Measurements from ENCODE around the gene GNAS.
A peak's percentile ranks its signal among the peaks of the same experiment; 100 is the strongest.

GNAS gene

DNA sequence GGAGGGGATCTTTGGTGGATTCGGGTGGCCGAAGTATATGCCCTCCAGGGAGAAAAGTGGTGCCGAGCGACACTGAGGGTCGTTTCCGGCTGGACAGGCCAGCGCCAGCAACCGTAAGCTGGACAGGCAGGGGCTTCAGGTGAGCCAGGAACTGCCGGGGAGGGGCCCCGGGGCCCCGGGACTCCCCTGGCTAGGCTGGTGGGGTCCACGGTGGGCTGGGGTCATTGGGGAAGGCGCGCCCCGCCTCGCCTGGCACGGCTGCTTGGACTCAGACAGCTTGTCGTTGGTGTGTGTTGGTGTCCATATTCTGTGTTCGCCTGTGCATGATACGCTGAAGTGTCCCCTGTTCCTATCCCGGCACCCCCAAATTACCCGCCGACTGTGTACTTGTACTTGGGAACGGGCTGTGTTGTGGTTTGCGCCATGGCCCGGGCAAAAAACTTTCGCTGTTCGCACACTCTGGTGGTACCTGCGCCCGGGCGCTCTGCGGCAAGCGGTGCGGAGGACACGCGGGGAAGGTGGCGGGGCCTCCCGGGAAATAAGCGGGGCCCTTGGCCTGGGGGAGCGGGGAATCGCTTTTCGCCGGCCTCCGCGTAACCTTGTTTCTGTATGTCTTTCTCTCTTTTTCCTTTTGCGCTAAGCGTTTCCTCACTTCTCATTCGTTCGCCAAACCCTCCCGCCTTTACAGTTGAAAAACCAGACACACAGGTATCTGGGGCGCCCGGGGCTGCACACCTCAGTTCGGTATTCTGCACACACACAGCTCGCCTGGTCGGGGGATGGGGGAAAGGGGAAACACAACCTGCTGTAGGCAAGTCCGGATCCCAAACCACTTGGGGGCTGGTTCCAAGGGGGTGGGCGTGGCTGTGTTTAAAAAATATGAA is 3.2 kb downstream of the GNAS start:
- DNase-seq = no peak

- DNase-seq = no peak
These were observed 10.7 kb downstream of the GNAS start for GRCh38 chr20:58863044-58863790.

GRCh38 chr20:58864346-58864745 is 11.8 kb downstream of the GNAS start:
- DNase-seq = no peak

- DNase-seq = no peak
These were observed 13.3 kb downstream of the GNAS start for GRCh38 chr20:58865843-58866242.

DNA sequence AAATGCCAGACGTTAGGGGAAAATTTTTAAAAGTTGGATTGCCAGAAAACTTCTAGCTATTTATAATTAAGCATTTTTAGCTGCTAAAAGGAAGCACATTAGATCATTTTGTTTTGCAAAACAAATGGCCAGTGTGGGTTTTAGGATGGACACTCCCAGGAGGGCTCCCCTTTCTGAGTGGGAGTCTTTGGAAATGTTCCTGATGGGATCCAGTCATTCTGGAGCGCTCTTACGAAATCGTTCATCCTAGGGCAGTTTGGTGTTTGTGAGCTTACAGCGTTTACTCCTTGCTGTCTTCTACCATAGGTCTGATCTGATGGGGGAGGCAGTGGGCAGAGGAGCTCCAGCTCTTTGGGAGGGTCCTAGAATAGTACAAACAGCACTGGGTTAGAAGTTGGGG is 14.7 kb downstream of the GNAS start:
- no peak for DNase-seq

GRCh38 chr20:58868795-58869194 is 16.3 kb downstream of the GNAS start:
- peak; percentile 22 for DNase-seq

DNA sequence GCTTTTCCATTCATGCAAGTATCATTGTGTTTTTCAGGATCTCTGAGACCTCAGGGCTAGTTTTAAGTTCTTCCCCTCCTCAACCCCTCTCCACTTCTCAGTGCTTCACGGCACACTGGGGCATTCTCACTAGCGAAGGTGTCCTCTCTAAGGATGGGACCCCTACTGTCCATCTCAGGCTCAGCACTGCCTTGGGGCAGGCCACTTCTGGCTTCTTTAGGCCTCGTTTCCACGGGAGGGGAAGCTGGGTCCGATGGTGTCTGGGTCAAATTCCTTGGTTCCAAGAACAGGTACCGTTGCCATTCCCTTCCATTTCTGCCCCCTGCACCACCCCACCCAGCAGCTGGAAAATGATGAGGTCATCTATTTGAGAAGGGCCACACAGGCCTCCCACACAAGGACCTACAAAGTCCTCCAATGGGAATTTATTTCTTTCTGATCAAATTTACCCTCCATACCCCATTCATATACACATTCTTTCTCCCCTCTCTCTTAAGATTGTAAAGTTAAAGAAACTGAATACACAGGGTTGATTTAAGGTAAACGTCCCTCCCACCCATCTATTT is 17.2 kb downstream of the GNAS start:
- DNase-seq = no peak

- peak; percentile 33 for DNase-seq
These were observed 17.9 kb downstream of the GNAS start for GRCh38 chr20:58870293-58871014.

- no peak for DNase-seq
These were observed 19.1 kb downstream of the GNAS start for GRCh38 chr20:58871533-58872102.

DNA sequence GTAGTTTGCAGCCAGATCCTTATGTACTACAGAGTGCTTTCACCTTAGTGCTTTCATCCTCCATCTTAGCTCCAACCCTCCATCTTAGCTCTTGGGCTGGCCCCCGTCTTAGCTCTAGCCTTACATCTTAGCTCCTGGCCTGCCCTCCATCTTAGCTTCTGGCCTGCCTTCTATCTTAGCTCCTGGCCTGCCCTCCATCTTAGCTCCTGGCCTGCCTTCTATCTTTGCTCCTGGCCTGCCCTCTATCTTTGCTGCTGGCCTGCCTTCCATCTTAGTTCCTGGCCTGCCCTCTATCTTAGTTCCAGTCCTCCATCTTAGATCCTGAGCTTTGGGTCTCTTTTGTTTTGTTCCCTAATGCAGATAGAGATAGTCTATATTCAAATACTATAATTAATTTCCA is 22.0 kb downstream of the GNAS start:
- DNase-seq = no peak

GRCh38 chr20:58875111-58875510 is 22.6 kb downstream of the GNAS start:
- DNase-seq = no peak

GRCh38 chr20:58875541-58876134 is 23.1 kb downstream of the GNAS start:
- peak; percentile 35 for DNase-seq

DNA sequence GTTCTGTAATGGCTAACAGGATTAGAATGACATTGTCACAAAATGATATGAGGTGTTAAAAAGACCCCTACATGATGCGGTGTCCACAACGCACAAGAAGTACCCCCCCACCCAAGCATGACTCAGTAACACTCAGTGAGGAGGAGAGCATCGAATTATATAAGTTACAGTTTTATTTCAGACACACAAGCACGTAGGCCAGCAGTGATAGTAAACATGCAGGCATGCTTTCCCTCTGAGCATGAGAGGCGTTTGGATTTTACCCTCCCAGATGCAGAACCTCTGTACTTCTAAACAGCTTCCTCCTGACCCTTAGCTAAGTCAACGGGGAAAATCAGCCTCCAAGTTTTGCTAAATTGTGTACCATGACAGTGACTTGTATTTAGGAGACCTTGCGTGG is 23.9 kb downstream of the GNAS start:
- DNase-seq = peak; percentile 44

DNA sequence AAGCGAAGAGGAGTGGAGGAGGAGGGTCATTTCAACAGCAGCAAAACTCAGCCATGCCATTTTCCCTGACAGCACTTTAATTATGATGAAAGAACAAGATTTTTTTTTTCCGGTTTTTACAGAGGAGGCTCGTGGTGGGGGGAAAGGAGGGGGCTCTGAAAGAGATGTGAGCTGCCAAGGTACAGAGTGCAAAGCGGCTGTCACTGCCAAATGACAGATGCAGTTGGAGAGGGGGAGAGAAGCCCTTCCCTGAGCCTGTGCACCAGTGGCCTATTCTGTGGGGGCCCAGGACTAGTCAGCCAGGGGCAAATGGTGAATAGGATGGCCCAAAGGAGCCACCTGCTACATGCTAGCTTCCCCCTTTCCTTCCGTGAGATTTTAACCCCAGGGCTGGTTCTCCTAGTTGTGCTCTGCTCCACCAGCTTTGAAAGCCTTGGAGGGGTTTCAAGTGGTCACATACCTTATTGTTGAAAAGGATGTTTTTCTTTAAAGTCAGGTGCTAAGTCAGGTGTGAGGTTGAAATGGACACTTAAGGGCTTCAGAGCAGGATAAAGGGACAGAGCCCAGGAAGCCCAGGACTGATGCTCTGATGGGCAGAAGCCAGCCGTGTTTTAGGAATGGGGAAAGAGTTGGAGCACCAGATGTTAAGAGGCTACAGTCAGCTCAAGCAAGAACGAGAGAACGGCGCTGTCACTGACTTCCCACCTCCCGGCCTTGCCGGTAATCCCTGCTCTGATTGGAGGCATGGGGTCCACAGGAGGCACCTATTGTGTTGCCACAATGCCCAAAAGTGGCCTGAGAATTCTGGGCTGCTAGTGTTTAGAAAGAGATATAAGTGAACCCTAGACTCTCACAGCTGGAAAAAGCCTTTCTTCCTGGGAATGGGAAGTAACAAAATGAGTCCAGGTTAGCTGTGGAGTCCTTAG is 24.8 kb downstream of the GNAS start:
- DNase-seq = peak; percentile 85

- peak; percentile 33 for DNase-seq
These were observed 25.5 kb downstream of the GNAS start for GRCh38 chr20:58877976-58878360.

DNA sequence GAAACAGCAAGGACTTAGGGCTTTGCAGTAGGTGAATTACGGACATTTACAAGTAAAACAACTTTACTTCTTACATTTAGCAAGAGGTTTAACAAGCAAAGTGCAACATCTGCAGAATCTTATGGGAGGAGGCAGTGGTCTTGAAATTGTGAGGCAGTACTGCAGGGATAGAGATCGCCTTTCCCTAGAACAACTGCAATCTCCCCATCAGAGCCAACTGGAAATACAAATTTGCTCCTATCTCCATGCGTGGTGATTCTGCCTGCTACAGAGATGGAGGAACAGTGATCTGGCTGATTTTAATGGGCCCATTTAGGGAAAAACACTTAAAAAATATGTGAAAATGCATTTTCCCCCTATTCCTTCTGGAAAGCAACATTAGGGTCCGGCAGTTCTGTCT is 25.9 kb downstream of the GNAS start:
- DNase-seq = no peak

DNA sequence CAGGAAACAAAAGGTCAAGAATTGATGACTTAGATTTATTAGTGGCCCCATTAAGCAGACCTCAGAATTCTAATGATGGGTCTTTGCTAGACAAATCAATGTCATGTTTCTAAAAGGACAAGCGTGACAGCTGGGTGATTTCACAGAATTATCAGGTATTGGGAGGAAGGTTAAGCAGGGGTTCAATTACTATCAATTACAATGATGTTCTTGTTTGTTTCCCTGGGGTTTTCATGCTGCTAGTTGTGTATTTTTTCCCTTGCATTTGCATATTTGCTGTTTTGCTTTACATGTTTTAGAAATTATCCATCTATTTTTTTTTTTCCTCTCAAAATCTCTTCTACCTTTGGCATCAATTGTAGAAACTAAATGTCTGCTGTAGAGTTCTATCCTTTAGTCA is 27.9 kb downstream of the GNAS start:
- DNase-seq = no peak

DNA sequence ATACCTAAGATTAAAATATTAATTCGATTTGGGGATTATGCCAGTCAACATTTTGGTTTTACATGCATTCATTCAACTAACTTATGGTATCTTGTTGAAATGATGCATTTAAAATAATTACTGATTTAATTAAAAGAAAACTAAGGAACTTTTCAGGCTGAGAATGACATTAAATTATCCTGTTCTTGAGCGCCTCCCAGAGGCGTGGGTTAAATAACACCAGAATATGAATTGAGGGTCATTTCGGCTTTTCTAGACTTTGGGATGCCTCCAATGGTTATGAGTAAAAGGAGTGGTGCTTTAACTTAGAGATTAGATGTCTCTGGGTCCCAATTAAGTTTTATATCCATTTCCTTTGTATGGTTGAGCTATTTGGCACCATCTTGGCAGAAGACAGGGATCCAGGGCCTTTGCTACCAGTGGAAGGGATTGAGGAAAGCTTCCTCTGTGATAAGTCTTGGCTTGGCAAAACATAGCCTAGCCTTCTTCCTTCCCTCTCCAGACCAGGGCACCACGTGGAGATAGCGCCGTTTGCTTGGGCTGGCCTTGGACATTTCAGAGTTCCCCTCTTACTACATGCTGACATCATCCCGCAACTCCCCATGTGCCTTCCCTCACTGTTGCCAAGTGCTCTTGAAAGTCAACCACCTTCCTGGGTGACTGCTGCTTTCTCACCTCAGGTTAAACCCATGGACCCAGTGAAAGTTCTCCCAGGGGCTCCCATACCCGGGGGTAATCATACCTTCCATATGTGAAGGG is 28.7 kb downstream of the GNAS start:
- DNase-seq = no peak

GRCh38 chr20:58882704-58883089 is 30.2 kb downstream of the GNAS start:
- no peak for DNase-seq

DNA sequence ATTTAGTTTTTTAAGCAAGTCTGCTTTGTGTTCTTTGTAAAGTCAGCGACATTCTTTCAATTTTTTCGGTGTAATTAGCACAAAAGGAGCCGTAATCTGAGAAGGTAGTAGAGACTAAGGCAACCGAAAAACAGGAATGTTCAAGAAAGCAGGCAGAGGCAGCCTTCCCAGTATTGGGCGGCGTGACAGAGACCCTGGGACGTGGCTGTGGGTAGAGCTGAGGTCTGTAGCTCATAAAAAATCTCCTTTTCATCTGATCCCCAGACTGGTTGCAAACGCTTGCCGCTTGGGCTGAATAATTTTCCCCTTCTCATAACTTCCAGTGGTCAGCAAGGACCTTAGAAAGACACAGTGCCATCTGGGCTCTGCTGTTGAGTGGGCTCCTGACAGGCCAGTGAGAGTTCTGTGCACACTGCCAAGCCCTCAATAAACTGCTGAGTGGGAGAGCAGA is 30.8 kb downstream of the GNAS start:
- DNase-seq = no peak

All from NCI-H2227 treated with DMSO at 0.1 percent for 48 hours (cell line).